Sigmoid colon (tissue), 7 donors: ENCODE data around the gene UROC1. TPM values are rescaled to one million over a fixed set of nuclear protein-coding genes. Genes with fewer than 3 reads are reported as not detected.

ENCODE experiments used
- DNase-seq: peaks from one replicate; pipeline ENCODE4 v3.0.0-alpha.2; 2019
- H3K27ac ChIP-seq, 4 donors: fragments of 200-600 bp; sonication (generic); one replicate each; pipeline ENCODE4 v1.5.1; 2016 to 2019; ENCODE audit warnings: mild to moderate bottlenecking in 1 of 4
- H3K27me3 ChIP-seq, 3 donors: fragments of 200-600 bp; sonication (generic); one replicate each; pipeline ENCODE4 v1.5.1; 2019; ENCODE audit warnings: mild to moderate bottlenecking in 1 of 3
- H3K36me3 ChIP-seq, 4 donors: fragments of 200-600 bp; sonication (generic); one replicate each; pipeline ENCODE4 v1.5.1; 2016 to 2019
- H3K4me1 ChIP-seq, 4 donors: fragments of 200-600 bp; sonication (generic); one replicate each; pipeline ENCODE4 v1.5.1; 2017 to 2019
- H3K4me3 ChIP-seq, 4 donors: fragments of 200-600 bp; sonication (generic); one replicate each; pipeline ENCODE4 v1.5.1; 2017 to 2019; ENCODE audit warnings: mild to moderate bottlenecking in 2 of 4, moderate library complexity in 1 of 4
- H3K9me3 ChIP-seq, 4 donors: fragments of 200-600 bp in 3 of 4; sonication (generic) in 3 of 4; one replicate each; pipeline versions ENCODE4 v1.5.1 to v1.6.1; 2013 to 2019
- CTCF ChIP-seq, 4 experiments: fragments of 450-650 bp in 3 of 4; fragments of 200-600 bp in 1 of 4; IDR thresholded peaks; one replicate each; pipeline ENCODE4 v1.5.1; 2016 to 2019; ENCODE audit warnings: antibody characterized with exemption in 4 of 4, mild to moderate bottlenecking in 3 of 4, moderate library complexity in 2 of 4
- EP300 ChIP-seq, 4 donors: sonication (generic); formaldehyde crosslinking; IDR thresholded peaks; one replicate each; pipeline ENCODE4 v1.6.1; 2017; ENCODE audit warnings: antibody characterized with exemption in 4 of 4
- POLR2A ChIP-seq, 2 donors: fragments of 450-650 bp; IDR thresholded peaks; one replicate each; pipeline ENCODE4 v1.6.1; 2016; ENCODE audit warnings: antibody characterized with exemption in 2 of 2, mild to moderate bottlenecking in 2 of 2, moderate library complexity in 2 of 2
- POLR2AphosphoS5 ChIP-seq, 4 donors: sonication (generic); formaldehyde crosslinking; IDR thresholded peaks; one replicate each; pipeline ENCODE4 v1.6.1; 2017; ENCODE audit warnings: antibody characterized with exemption in 4 of 4
- WGBS, 2 donors: extraction: QIAGEN DNeasy Blood & Tissue Kit; methylation state at CpG; one replicate each; pipeline ENCODE4 v1.1.7; 2013; 5-methylcytosine and 5-hydroxymethylcytosine counted together
- intact Hi-C: fragments of 100-400 bp; cut with DNase I; formaldehyde crosslinking; loops from one replicate; pipeline ENCODE4 v1.15.1; 2023
- polyA plus RNA-seq, 3 donors: library from polyadenylated mRNA; stranded (reverse); fragments of 200-250 nt; gene quantifications; one replicate each; pipeline ENCODE4 v1.2.3, GENCODE V29; 2013
- total RNA-seq, 4 donors: library from RNA; depleted of rRNA; stranded (reverse); fragments of >200 nt; gene quantifications; one replicate each; pipeline ENCODE4 v1.1.0, GENCODE V29; 2016
- donor health status: healthy with polysubstance abuse.
- donor health status: Bipolar disorder and iron deficiency.
- donor health status: healthy.

UROC1 gene
- total and polyA plus RNA-seq, 7 donors: 0.03 TPM; not detected in 6

DNA sequence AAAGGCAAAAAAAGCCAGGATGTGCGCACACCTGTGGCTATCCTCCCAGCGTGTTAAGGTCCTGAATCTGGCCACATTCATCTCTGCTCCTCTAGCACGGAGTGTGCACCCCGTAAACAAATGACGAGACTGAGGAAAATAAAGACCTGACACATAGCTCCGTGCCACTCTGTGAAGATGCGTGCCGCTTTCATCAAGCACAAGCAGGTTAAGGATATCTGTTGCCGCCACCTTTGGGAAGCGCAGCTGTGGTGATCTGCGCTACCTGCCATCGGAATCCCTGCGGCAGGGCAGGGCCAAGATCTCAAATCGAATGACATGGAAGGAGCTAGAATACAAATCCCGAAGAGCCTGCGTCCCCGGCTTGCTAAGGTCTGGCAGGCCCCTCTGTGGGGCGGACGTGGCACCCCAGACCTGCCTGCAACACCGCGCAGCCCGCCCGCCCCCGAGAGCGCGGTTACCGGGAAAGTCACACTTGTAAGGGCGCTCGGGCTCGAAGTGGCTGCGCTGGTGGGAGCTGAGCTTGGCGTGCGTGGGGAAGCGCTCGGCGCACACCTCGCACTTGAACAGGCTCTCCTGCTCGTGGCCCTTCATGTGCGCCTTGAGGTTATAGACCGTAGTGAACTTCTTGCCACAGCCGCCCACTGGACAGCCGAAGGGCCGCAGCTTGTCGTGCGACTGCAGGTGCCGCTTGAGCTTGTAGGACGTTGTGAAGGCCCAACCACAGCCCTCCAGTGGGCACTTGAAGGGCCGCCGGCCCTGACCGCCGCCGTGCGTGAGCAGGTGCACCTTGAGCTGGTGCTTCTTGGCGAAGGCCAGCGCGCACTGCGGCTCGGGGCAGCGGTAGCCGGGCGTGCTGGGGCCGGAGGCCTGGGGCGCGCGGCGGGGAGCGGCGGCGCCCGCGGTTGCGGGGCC lies 42.8 kb downstream of the UROC1 start:
- Histone ChIP-seq H3K36me3 (peaks cover 9 to 23% (median 14%) of the 10 kb centered on the region in 4 donors), H3K4me1 (peaks cover 0 to 54% (median 47%) of the 10 kb centered on the region in 4 donors), H3K4me3 (peak overlapping the region; percentile 46 to 84 (median 73)), H3K27me3 (no peaks in the 10 kb centered on the region), H3K27ac (peak overlapping the region; percentile 88 to 96 (median 94)), H3K9me3 (no peaks in the 10 kb centered on the region)
- TF ChIP-seq CTCF (IDR thresholded peaks at IDR 0.05) (peak in 1 of 4 experiments; percentile 19), EP300 (IDR thresholded peaks at IDR 0.05) (no peak), POLR2AphosphoS5 (IDR thresholded peaks at IDR 0.05) (peak in 1 of 4 donors; percentile 13), POLR2A (IDR thresholded peaks at IDR 0.05) (no peak)
- WGBS, 2 donors: 2 to 8% methylated on average over 72 of the region's 72 CpGs
- peak; percentile 77 for DNase-seq
- intact Hi-C loops: loop anchor here (5.0 kb wide), 4 partner anchors 87 to 392 kb away; partner anchors contain the start of gene SLC41A3

DNA sequence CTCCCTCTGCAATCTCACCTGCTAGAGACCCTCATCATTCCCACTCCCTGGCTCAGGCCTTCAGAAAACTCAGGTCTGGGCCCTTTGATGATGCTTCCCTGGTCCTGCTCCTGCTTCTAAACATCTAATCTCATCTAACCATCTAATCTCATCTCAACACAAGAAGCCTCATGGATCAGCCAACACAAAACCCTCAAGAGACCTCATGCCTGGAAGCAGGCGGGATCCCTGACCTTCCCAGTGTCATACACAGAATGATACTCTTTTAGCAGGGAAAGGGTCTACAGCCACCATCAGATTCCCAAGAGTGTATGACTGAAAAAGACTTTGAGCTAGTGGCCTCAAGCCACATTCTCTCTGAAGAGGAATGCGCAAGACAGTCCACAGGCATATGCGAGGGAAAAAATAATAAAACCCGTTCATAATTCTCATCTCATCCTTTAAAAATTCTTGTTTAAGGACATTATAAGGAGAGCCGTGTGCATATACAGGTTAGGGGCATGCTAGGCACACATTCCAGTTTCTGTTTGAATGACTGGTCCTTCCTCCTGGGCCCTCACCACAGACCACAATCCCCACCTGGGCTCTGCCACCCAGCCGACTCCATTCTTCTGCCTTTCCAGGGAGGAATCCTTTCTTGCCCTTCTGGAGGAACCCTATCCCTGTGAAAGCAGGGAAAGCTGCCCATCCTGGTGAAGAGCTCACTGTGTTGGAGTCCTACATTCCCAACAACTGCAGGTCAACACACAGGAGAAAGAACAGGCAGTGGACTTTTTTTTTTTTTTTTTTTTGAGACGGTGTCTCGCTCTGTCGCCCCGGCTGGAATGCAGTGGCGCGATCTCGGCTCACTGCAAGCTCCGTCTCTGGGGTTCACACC lies 44.0 kb downstream of the UROC1 start:
- H3K9me3 ChIP-seq: no peaks in the 10 kb centered on the region
- H3K4me1 ChIP-seq: peaks cover 0 to 66% (median 48%) of the 10 kb centered on the region in 4 donors
- H3K4me3 ChIP-seq: peak overlapping the region; percentile 15 to 77 (median 58)
- WGBS, 2 donors: 70 to 79% methylated on average over 14 of the region's 14 CpGs
- peak overlapping the region in 3 of 4 donors; percentile 5 to 64 (median 58) for H3K27ac ChIP-seq
- intact Hi-C loops: loop anchor here (5.0 kb wide), 1 partner anchor 226 kb away; no protein-coding TSS in a partner anchor
- peaks cover 16 to 35% (median 26%) of the 10 kb centered on the region in 4 donors for H3K36me3 ChIP-seq
- no peaks in the 10 kb centered on the region for H3K27me3 ChIP-seq
- TF ChIP-seq POLR2AphosphoS5 (IDR thresholded peaks at IDR 0.05): no peak
- no peak for TF ChIP-seq EP300 (IDR thresholded peaks at IDR 0.05)
- no peak for TF ChIP-seq POLR2A (IDR thresholded peaks at IDR 0.05)
- no peak for TF ChIP-seq CTCF (IDR thresholded peaks at IDR 0.05)
- no peak for DNase-seq

DNA sequence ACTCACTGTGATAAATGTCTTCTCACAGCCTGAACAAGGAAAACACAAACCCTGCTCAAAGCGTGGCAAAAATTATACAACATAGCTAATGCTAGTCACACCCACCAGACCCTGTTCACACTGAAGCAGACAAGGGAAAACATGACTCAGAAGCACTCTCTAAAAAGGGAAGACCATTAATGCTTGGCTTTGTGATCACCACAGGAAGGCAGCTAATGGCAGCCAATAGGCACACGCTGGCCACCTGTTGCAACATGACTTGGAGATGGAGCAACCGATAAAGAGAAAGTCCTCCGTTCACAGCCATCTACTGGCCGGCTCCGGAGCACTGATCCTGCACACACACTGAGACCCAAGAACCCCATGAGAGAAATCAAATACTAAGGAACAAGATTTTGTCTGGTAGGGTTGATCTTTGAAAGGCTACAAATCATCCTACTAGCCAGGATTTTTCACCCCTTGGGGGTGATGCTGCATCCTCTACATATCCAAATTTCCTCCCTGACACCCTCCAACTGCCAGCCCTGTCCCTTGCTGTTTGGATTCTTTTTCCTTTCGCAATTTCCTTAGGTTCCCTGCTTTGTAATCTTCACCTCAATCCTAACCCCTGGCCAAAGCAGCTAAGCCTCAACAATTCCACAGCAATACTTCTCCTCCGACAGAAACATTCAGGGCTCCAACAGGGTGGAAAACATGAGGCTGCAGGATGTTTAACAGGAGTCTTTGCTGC lies 45.1 kb downstream of the UROC1 start:
- Histone ChIP-seq H3K36me3 (peaks cover 16 to 46% (median 35%) of the 10 kb centered on the region in 4 donors), H3K4me3 (peak overlapping the region in 2 of 4 donors; percentile 4 to 69), H3K27ac (peak overlapping the region in 3 of 4 donors; percentile 38 to 64 (median 58)), H3K9me3 (no peaks in the 10 kb centered on the region), H3K27me3 (no peaks in the 10 kb centered on the region), H3K4me1 (peaks cover 0 to 74% (median 53%) of the 10 kb centered on the region in 4 donors)
- WGBS, 2 donors: 57 to 66% methylated on average over 8 of the region's 8 CpGs
- intact Hi-C loops: loop anchor here (5.0 kb wide), 1 partner anchor 225 kb away; no protein-coding TSS in a partner anchor
- TF ChIP-seq EP300 (IDR thresholded peaks at IDR 0.05) (no peak), POLR2AphosphoS5 (IDR thresholded peaks at IDR 0.05) (peak in 3 of 4 donors; percentile 35 to 79 (median 48)), POLR2A (IDR thresholded peaks at IDR 0.05) (no peak), CTCF (IDR thresholded peaks at IDR 0.05) (no peak)
- DNase-seq: peak; percentile 91

DNA sequence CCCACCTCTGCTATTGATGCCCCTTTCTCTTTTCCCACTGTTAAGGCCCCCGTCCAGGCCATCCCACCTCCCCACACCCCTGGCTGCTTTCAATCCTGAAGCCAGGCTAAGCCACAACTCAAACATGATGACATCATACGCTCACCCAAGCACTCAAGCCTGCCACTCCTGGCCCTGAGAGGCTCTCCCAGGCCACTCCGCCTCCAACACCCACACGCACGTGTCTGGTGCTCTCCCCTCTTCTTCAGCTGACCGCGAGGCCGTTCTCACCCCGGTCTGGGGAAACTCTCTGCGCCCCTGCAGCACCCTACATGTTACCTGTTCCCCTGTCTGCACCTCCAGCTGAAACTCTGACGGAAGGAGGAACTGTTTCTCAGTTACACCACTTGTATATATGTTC lies 48.1 kb downstream of the UROC1 start:
- Histone ChIP-seq H3K4me1 (peaks cover 0 to 71% (median 48%) of the 10 kb centered on the region in 4 donors), H3K27me3 (no peaks in the 10 kb centered on the region), H3K27ac (no peak overlapping the region), H3K9me3 (no peaks in the 10 kb centered on the region), H3K36me3 (peaks cover 28 to 76% (median 60%) of the 10 kb centered on the region in 4 donors), H3K4me3 (no peak overlapping the region)
- intact Hi-C loops: no loop called here
- 95 to 96% methylated on average over 11 of the region's 11 CpGs for WGBS, 2 donors
- peak; percentile 32 for DNase-seq
- TF ChIP-seq POLR2AphosphoS5 (IDR thresholded peaks at IDR 0.05) (no peak), EP300 (IDR thresholded peaks at IDR 0.05) (no peak), CTCF (IDR thresholded peaks at IDR 0.05) (no peak), POLR2A (IDR thresholded peaks at IDR 0.05) (no peak)
